ENCODE results near the gene PTOV1.
A peak's percentile ranks its signal among the peaks of the same experiment; 100 is the strongest.

The PTOV1 gene

GRCh38 chr19:49861107-49861506, 10.1 kb downstream of the PTOV1 start:
- DNase-seq, result no peak

GRCh38 chr19:49861541-49862378, 10.8 kb downstream of the PTOV1 start:
- no peak for DNase-seq

GRCh38 chr19:49862391-49863253, 11.7 kb downstream of the PTOV1 start:
- no peak for DNase-seq

GRCh38 chr19:49863254-49863934, 12.4 kb downstream of the PTOV1 start:
- DNase-seq, result no peak

- no peak for DNase-seq
Measured at GRCh38 chr19:49863935-49864320, 13.0 kb downstream of the PTOV1 start.

GRCh38 chr19:49864890-49865289, 13.9 kb downstream of the PTOV1 start:
- no peak for DNase-seq

GRCh38 chr19:49866933-49867782, 16.2 kb downstream of the PTOV1 start, which contains the start of gene PNKP:
Gene PNKP (minus strand): TSS chr19:49867576. CDS start chr19:49867204, 372 bp downstream.
- peak; percentile 94 for DNase-seq

GRCh38 chr19:49869009-49869483, 18.1 kb downstream of the PTOV1 start:
- no peak for DNase-seq

GRCh38 chr19:49869484-49870308, 18.7 kb downstream of the PTOV1 start:
- peak; percentile 74 for DNase-seq

- no peak for DNase-seq
Measured at GRCh38 chr19:49870309-49870901, 19.4 kb downstream of the PTOV1 start.

- DNase-seq, result no peak
Measured at GRCh38 chr19:49871349-49871985, 20.5 kb downstream of the PTOV1 start.

GRCh38 chr19:49872245-49873128, 21.5 kb downstream of the PTOV1 start:
- DNase-seq, result no peak

- no peak for DNase-seq
Measured at GRCh38 chr19:49873129-49873521, 22.2 kb downstream of the PTOV1 start.

GRCh38 chr19:49873834-49874233, 22.9 kb downstream of the PTOV1 start:
- no peak for DNase-seq

GRCh38 chr19:49874503-49875157, 23.7 kb downstream of the PTOV1 start:
- no peak for DNase-seq

- no peak for DNase-seq
Measured at GRCh38 chr19:49875177-49875576, 24.2 kb downstream of the PTOV1 start.

GRCh38 chr19:49875857-49876421, 25.0 kb downstream of the PTOV1 start:
- peak; percentile 42 for DNase-seq

- peak; percentile 94 for DNase-seq
Measured at GRCh38 chr19:49876422-49877019, 25.6 kb downstream of the PTOV1 start.

All from activated T-cell treated with anti-CD3 and anti-CD28 coated beads for 4 hours (primary cell).